Neural crest cell (in vitro differentiated cells): Measurements from ENCODE around the gene DBF4B. TPM values are rescaled to one million over a fixed set of nuclear protein-coding genes. Genes with fewer than 3 reads are reported as not detected.
A peak's percentile ranks its signal among the peaks of the same experiment; 100 is the strongest.

Experiments used
- DNase-seq: peaks from one replicate; pipeline ENCODE4 v3.0.0; 2021; ENCODE audit warnings: low read depth, mixed read lengths, low spot score
- H3K27ac Mint-ChIP-seq: one replicate; pipeline ENCODE4 v1.8.0; 2021; ENCODE audit warnings: mild to moderate bottlenecking, mixed read lengths; ENCODE audit not compliant: unreplicated experiment
- H3K27me3 Mint-ChIP-seq: 2 replicates; pipeline ENCODE4 v1.8.0; 2021; ENCODE audit warnings: low read depth, mild to moderate bottlenecking, mixed read lengths
- H3K36me3 Mint-ChIP-seq: 2 replicates; pipeline ENCODE4 v1.8.0; 2021; ENCODE audit warnings: low read depth, mild to moderate bottlenecking, mixed read lengths
- H3K4me1 Mint-ChIP-seq: 2 replicates; pipeline ENCODE4 v1.8.0; 2021; ENCODE audit warnings: mixed read lengths
- H3K4me3 Mint-ChIP-seq: one replicate; pipeline ENCODE4 v1.8.0; 2021; ENCODE audit warnings: mild to moderate bottlenecking, mixed read lengths
- H3K9me3 Mint-ChIP-seq: 2 replicates; pipeline ENCODE4 v1.8.0; 2021; ENCODE audit warnings: mixed read lengths
- total RNA-seq: library from RNA; stranded (reverse); gene quantifications from 2 replicates; pipeline ENCODE4 v1.2.1, GENCODE V29; 2021
- TF ChIP-seq, protein P1 (sequence below): fragments of 200-600 bp; sonication (generic); conservative IDR thresholded peaks from 2 replicates; pipeline ENCODE4 v1.5.0; 2021; ENCODE audit warnings: antibody characterized with exemption, mild to moderate bottlenecking

The DBF4B gene
- total RNA-seq, 1 donor from 2014 or later, result 51.1 TPM

DNA sequence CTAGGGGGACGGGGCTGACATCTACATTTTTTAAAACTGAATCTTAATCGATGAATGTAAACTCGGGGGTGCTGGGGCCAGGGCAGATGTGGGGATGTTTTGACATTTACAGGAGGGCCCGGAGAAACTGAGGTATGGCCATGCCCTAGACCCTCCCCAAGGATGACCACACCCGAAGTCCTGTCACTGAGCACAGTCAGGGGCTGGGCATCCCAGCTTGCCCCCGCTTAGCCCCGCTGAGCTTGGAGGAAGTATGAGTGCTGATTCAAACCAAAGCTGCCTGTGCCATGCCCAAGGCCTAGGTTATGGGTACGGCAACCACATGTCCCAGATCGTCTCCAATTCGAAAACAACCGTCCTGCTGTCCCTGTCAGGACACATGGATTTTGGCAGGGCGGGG lies 71.7 kb downstream of the DBF4B start:
- Mint-ChIP-seq H3K9me3 (no peaks in the 10 kb centered on the region), H3K36me3 (no peaks in the 10 kb centered on the region), H3K4me3 (peak overlapping the region; percentile 23), H3K27ac (no peak overlapping the region), H3K4me1 (peaks cover 22% of the 10 kb centered on the region), H3K27me3 (peaks cover 9% of the 10 kb centered on the region)
- DNase-seq, result no peak
- TF ChIP-seq, protein P1, sequence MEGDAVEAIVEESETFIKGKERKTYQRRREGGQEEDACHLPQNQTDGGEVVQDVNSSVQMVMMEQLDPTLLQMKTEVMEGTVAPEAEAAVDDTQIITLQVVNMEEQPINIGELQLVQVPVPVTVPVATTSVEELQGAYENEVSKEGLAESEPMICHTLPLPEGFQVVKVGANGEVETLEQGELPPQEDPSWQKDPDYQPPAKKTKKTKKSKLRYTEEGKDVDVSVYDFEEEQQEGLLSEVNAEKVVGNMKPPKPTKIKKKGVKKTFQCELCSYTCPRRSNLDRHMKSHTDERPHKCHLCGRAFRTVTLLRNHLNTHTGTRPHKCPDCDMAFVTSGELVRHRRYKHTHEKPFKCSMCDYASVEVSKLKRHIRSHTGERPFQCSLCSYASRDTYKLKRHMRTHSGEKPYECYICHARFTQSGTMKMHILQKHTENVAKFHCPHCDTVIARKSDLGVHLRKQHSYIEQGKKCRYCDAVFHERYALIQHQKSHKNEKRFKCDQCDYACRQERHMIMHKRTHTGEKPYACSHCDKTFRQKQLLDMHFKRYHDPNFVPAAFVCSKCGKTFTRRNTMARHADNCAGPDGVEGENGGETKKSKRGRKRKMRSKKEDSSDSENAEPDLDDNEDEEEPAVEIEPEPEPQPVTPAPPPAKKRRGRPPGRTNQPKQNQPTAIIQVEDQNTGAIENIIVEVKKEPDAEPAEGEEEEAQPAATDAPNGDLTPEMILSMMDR, result no peak

DNA sequence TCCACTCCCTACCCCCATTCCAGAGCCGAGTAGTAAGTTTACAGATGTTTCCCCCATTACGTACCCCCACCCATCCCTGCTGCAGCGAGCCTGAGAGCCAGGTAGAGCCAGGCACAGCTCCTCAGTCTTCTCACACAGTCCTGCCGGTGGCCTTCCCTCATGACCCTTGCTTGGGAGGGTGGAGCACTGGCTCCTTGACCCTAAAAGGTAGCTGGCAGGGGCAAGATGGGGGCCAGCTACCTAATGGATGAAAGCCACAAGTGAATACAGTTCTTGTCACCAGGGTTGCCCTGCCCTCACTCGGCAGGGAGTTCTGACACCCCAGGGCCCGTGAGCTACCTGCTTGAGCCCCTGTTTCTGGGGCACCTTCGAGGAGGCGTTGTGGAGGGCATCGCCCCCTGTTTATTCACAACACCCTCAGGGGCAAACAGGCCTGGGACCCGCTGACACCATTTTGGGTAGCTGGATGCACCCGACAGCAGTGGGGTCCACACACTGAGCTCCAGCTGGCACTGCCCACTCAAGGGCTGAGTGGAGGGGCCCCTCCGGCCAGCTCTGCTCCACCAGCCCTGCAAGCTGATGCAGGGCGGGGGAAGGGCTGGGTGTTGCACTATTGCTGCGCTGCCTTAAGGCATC lies 72.5 kb downstream of the DBF4B start:
- H3K27me3 Mint-ChIP-seq, result peaks cover 5% of the 10 kb centered on the region
- H3K4me1 Mint-ChIP-seq, result peaks cover 18% of the 10 kb centered on the region
- H3K4me3 Mint-ChIP-seq, result no peak overlapping the region
- TF ChIP-seq, protein P1, result no peak
- H3K36me3 Mint-ChIP-seq, result no peaks in the 10 kb centered on the region
- no peak for DNase-seq
- H3K27ac Mint-ChIP-seq, result no peak overlapping the region
- no peaks in the 10 kb centered on the region for H3K9me3 Mint-ChIP-seq

DNA sequence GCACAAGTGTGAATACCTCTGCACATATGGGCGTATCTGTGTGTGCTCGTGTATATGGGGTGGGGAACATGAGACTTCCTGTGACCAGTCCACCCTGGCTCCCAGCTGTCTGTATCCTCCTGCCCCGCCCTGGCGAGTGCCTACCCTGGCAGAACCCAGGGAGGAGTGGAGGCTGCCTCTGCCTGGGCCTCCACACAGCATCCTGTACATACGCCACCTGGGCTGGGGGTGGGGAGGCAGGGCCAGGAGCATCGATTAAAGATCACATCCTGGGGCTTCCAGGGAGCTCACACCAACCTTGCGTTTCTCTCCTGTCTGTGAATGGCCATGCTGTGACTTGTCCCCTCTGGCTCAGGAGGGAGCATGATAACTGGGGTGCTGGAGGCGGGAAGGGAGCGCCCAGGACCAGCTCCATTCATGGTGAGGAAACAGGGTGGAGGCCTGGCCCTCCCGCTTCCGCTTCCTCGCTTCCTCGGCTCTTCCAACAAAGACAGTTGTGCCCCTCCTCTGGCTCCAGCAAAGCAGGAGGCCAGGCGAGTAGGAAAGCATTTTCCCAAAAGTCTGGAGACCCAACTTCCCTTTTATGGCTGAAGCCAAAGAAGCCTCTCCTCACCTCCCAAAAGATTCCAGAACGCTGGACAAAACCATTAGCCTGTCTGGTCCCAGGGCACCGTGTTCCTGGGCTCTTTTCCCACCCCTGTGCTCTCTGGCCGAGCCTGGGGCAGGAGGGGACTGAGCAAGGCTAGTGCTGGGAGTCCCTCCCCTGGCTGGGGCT lies 73.3 kb downstream of the DBF4B start:
- no peak for DNase-seq
- Mint-ChIP-seq H3K4me1 (peaks cover 18% of the 10 kb centered on the region), H3K27ac (peak overlapping the region; percentile 2), H3K9me3 (no peaks in the 10 kb centered on the region), H3K36me3 (no peaks in the 10 kb centered on the region), H3K27me3 (peaks cover 5% of the 10 kb centered on the region), H3K4me3 (peak overlapping the region; percentile 34)
- TF ChIP-seq, protein P1, result no peak

DNA sequence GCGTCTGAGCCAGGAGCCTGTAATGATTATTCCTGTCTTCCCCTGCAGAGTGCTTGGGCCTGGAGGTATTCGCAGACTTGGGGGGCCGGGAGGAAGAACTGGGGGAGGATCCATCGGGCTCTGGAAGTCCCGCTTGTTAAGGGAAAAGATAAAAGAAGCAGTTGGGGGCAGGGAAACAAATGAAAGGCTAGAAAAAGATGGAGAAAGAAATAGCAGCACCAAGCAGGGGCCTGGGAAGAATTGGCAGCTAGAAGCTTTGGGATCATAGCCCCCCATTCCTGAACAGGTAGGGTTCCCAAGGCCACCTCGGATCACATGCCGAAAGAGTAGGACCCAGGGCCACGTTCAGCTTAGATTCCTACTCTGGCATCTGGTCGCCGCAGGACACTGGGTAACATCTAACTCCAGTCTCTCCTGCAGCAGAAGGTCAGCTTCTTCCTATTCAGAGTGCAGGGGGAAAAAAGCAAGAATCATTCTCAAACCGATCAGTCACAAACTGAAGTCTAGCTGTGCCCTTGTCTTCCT lies 73.9 kb downstream of the DBF4B start:
- H3K36me3 Mint-ChIP-seq, result no peaks in the 10 kb centered on the region
- DNase-seq, result no peak
- no peaks in the 10 kb centered on the region for H3K9me3 Mint-ChIP-seq
- peak overlapping the region; percentile 2 for H3K27ac Mint-ChIP-seq
- H3K4me1 Mint-ChIP-seq, result peaks cover 18% of the 10 kb centered on the region
- TF ChIP-seq, protein P1, result no peak
- peaks cover under 1% of the 10 kb centered on the region for H3K27me3 Mint-ChIP-seq
- H3K4me3 Mint-ChIP-seq, result no peak overlapping the region

DNA sequence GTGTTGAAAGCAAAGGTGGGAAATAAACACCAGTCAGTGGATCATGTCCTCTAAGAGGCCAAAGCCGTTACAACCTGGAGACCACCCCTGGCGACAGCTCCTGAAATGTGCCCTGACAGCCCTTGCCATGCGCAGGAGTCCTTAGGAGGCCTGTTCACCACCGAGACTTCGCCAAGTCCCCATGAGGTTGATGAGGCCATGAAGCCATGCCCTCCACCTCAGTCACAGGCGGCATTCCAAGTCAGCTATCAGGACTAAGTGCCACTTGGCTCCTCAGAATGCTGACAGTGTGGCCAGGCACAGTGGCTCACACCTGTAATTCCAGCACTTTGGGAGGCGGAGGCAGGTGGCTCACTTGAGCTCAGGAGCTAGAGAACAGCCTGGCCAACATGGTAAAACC lies 77.5 kb downstream of the DBF4B start:
- TF ChIP-seq, protein P1, result no peak
- Mint-ChIP-seq H3K9me3 (no peaks in the 10 kb centered on the region), H3K4me1 (peaks cover 12% of the 10 kb centered on the region), H3K36me3 (no peaks in the 10 kb centered on the region), H3K27me3 (peaks cover 4% of the 10 kb centered on the region), H3K27ac (no peak overlapping the region), H3K4me3 (no peak overlapping the region)
- no peak for DNase-seq
